HCT116 (cell line): ENCODE data around the gene INIP. TPM values are rescaled to one million over a fixed set of nuclear protein-coding genes. Genes with fewer than 3 reads are reported as not detected.

ENCODE experiments used
- ATAC-seq: fragments of 200-7000 bp; cut with Tn5 transposase; 2 replicates; pipeline ENCODE4 v1.9.1; 2020; ENCODE audit warnings: mild to moderate bottlenecking, moderate library complexity
- BruUV-seq: library from RNA; stranded (reverse); fragments of 400-500 nt; replicated peaks from 2 replicates; lab custom pipeline; 2021; lab: Mats Ljungman, UMichigan
- CTCF ChIA-PET: fragments of 300-600 bp; sonication (Branson Sonifier 250); formaldehyde crosslinking; loops from one replicate; lab custom pipeline; 2021; ENCODE audit warnings: antibody characterized with exemption; lab: Charles Lee
- POLR2A ChIA-PET: fragments of 300-600, 350-600 bp; sonication (Branson Sonifier 250); formaldehyde crosslinking; loops from one replicate; lab custom pipeline; 2021; ENCODE audit warnings: antibody characterized with exemption; lab: Charles Lee
- RAD21 ChIA-PET, 2 experiments: fragments of 300-600 bp; sonication (Branson Sonifier 250); formaldehyde crosslinking; loops; one replicate each; lab custom pipeline; 2023; ENCODE audit warnings: low total read pairs in 2 of 2; ENCODE audit not compliant: uncharacterized antibody in 2 of 2, unreplicated experiment in 2 of 2, low non-redundant PET in 1 of 2; lab: Charles Lee
- DNase-seq: peaks from one replicate; pipeline ENCODE4 v3.0.0-alpha.2; 2010; ENCODE audit warnings: low read depth, low spot score
- H2AFZ ChIP-seq: fragments of 200-600 bp; shearing (Covaris generic), sonication (generic); 2 replicates; pipeline ENCODE4 v1.6.1; 2017; ENCODE audit warnings: low read depth, mixed run types, mixed read lengths, antibody characterized with exemption, low read length; ENCODE audit not compliant: poor library complexity, severe bottlenecking
- H3K27ac ChIP-seq: 2 replicates; pipeline ENCODE4 v1.5.1; 2012; ENCODE audit warnings: low read depth, low read length
- H3K27me3 ChIP-seq: fragments of 200-600 bp; sonication (generic); 2 replicates; pipeline ENCODE4 v1.6.1; 2016; ENCODE audit warnings: mixed run types, low read length, mixed read lengths; ENCODE audit not compliant: insufficient read depth
- H3K36me3 ChIP-seq, 2 experiments: fragments of 200-500 bp in 1 of 2; fragments of 200-600 bp in 1 of 2; sonication (Bioruptor generic) in 1 of 2; sonication (generic) in 1 of 2; 2 replicates each; pipeline versions ENCODE4 v1.5.1 to v1.6.1; 2014 to 2016; ENCODE audit warnings: low read length in 2 of 2, inconsistent platforms in 1 of 2, mixed read lengths in 1 of 2, mixed run types in 1 of 2; ENCODE audit not compliant: insufficient read depth in 2 of 2, control insufficient read depth in 1 of 2
- H3K4me1 ChIP-seq, 2 experiments: fragments of 200-600 bp in 1 of 2; sonication (generic) in 1 of 2; 2 replicates each; pipeline versions ENCODE4 v1.5.1 to v1.6.1; 2012 to 2017; ENCODE audit warnings: low read length in 2 of 2, inconsistent platforms in 1 of 2, mild to moderate bottlenecking in 1 of 2, mixed read lengths in 1 of 2, mixed run types in 1 of 2, moderate library complexity in 1 of 2; ENCODE audit not compliant: insufficient read depth in 2 of 2, control insufficient read depth in 1 of 2
- H3K4me2 ChIP-seq: fragments of 200-600 bp; sonication (generic); 2 replicates; pipeline ENCODE4 v1.6.1; 2017; ENCODE audit warnings: mixed run types, low read length, mixed read lengths
- H3K4me3 ChIP-seq, 2 experiments: fragments of 200-600 bp in 1 of 2; sonication (generic) in 1 of 2; replicated peaks in 1 of 2; 2 replicates each; pipeline ENCODE4 v1.5.1; 2011 to 2016; ENCODE audit warnings: low read length in 2 of 2, control low read depth in 1 of 2, low read depth in 1 of 2, mild to moderate bottlenecking in 1 of 2, mixed read lengths in 1 of 2, mixed run types in 1 of 2
- H3K79me2 ChIP-seq: fragments of 200-600 bp; sonication (generic); 2 replicates; pipeline ENCODE4 v1.6.1; 2017; ENCODE audit warnings: mild to moderate bottlenecking, mixed run types, low read length, moderate library complexity, mixed read lengths; ENCODE audit not compliant: insufficient read depth
- H3K9ac ChIP-seq: fragments of 200-600 bp; sonication (generic); 2 replicates; pipeline ENCODE4 v1.6.1; 2016; ENCODE audit warnings: low read length, mixed read lengths
- H3K9me2 ChIP-seq: fragments of 200-600 bp; sonication (generic), shearing (Covaris generic); 2 replicates; pipeline ENCODE4 v1.6.1; 2017; ENCODE audit warnings: mixed run types, mild to moderate bottlenecking, moderate library complexity; ENCODE audit not compliant: insufficient read depth
- H3K9me3 ChIP-seq, 2 experiments: fragments of 200-500 bp in 1 of 2; fragments of 200-600 bp in 1 of 2; sonication (Bioruptor generic) in 1 of 2; sonication (generic) in 1 of 2; 2 replicates each; pipeline ENCODE4 v1.6.1; 2014 to 2017; ENCODE audit warnings: low read length in 2 of 2, mixed read lengths in 2 of 2, inconsistent platforms in 1 of 2, low read depth in 1 of 2, mild to moderate bottlenecking in 1 of 2, mixed run types in 1 of 2, moderate library complexity in 1 of 2; ENCODE audit not compliant: control insufficient read depth in 1 of 2, insufficient read depth in 1 of 2
- H4K20me1 ChIP-seq: fragments of 200-600 bp; sonication (generic), shearing (Covaris generic); 2 replicates; pipeline ENCODE4 v1.6.1; 2017; ENCODE audit warnings: mixed run types, mild to moderate bottlenecking, moderate library complexity; ENCODE audit not compliant: insufficient read depth
- CBX3 ChIP-seq: IDR thresholded peaks from 2 replicates; pipeline ENCODE4 v1.6.1; 2012; ENCODE audit warnings: low read depth
- CEBPB ChIP-seq: IDR thresholded peaks from 2 replicates; pipeline ENCODE4 v1.6.1; 2012; ENCODE audit warnings: low read depth
- EGR1 ChIP-seq: IDR thresholded peaks from 2 replicates; pipeline ENCODE4 v1.6.1; 2012; ENCODE audit warnings: low read depth
- ELF1 ChIP-seq: IDR thresholded peaks from 2 replicates; pipeline ENCODE4 v1.6.1; 2012; ENCODE audit warnings: low read depth, borderline replicate concordance
- EZH2 ChIP-seq: fragments of 200-600 bp; sonication (generic); IDR thresholded peaks from 2 replicates; pipeline ENCODE4 v1.6.1; 2017; ENCODE audit warnings: antibody characterized with exemption, mixed run types
- FOSL1 ChIP-seq: IDR thresholded peaks from 2 replicates; pipeline ENCODE4 v1.6.1; 2012; ENCODE audit warnings: low read depth
- JUND ChIP-seq: IDR thresholded peaks from 2 replicates; pipeline ENCODE4 v1.6.1; 2012
- POLR2A ChIP-seq: IDR thresholded peaks from 2 replicates; pipeline ENCODE4 v1.7.0; 2011; ENCODE audit warnings: borderline replicate concordance; ENCODE audit not compliant: insufficient read depth, insufficient read length; ENCODE audit errors: extremely low read depth
- POLR2AphosphoS5 ChIP-seq: IDR thresholded peaks from 2 replicates; pipeline ENCODE4 v1.6.1; 2011; ENCODE audit warnings: mild to moderate bottlenecking, low read depth, low read length, moderate library complexity
- RAD21 ChIP-seq: IDR thresholded peaks from 2 replicates; pipeline ENCODE4 v1.6.1; 2012; ENCODE audit warnings: low read depth, mild to moderate bottlenecking
- REST ChIP-seq: IDR thresholded peaks from 2 replicates; pipeline ENCODE4 v1.6.1; 2012; ENCODE audit warnings: low read depth
- SIN3A ChIP-seq: IDR thresholded peaks from 2 replicates; pipeline ENCODE4 v1.6.1; 2012; ENCODE audit warnings: low read depth
- SP1 ChIP-seq: IDR thresholded peaks from 2 replicates; pipeline ENCODE4 v1.6.1; 2012; ENCODE audit warnings: low read depth
- SRF ChIP-seq: IDR thresholded peaks from 2 replicates; pipeline ENCODE4 v1.6.1; 2012; ENCODE audit warnings: low read depth
- YY1 ChIP-seq: IDR thresholded peaks from 2 replicates; pipeline ENCODE4 v1.6.1; 2011; ENCODE audit warnings: low read length, low read depth, moderate library complexity, mild to moderate bottlenecking; ENCODE audit not compliant: insufficient replicate concordance; ENCODE audit errors: extremely low read depth
- ZFX ChIP-seq: fragments of 450-650 bp; IDR thresholded peaks from 2 replicates; pipeline ENCODE4 v1.6.1; 2017
- ZNF274 ChIP-seq: fragments of 200-500 bp; sonication (Bioruptor generic); IDR thresholded peaks from 2 replicates; pipeline ENCODE4 v1.6.1; 2014; ENCODE audit warnings: mild to moderate bottlenecking, low read depth, low read length, inconsistent platforms
- intact Hi-C: fragments of 100-400 bp; cut with micrococcal nuclease; formaldehyde crosslinking; loops from 2 replicates; pipeline ENCODE4 v1.10.0; 2022
- total RNA-seq: library from RNA; stranded (reverse); gene quantifications from one replicate; pipeline ENCODE4 v1.2.1, GENCODE V29; 2021; ENCODE audit not compliant: unreplicated experiment
- TF ChIP-seq, protein P1 (sequence below): IDR thresholded peaks from 2 replicates; pipeline ENCODE4 v1.6.1; 2012
- TF ChIP-seq, protein P2 (sequence below): IDR thresholded peaks from 2 replicates; pipeline ENCODE4 v1.6.1; 2012

The INIP gene
- total RNA-seq, 1 experiment from 2014 or later, result 28.9 TPM

- H3K27me3 ChIP-seq, result no peaks in the 10 kb centered on the region
- no peaks in the 10 kb centered on the region for H3K4me1 ChIP-seq
- no peak overlapping the region for H3K4me2 ChIP-seq
- H3K9me2 ChIP-seq, result no peaks in the 10 kb centered on the region
- no TSS peak for BruUV-seq
- no peak overlapping the region for H3K27ac ChIP-seq
- no peak overlapping the region for H2AFZ ChIP-seq
- ATAC-seq, result no peak
- H3K79me2 ChIP-seq, result no peaks in the 10 kb centered on the region
- no peaks in the 10 kb centered on the region for H4K20me1 ChIP-seq
- RAD21 ChIA-PET, result no interaction called here
- H3K4me3 ChIP-seq, result no peak overlapping the region
- intact Hi-C loops, result no loop called here
- CTCF ChIA-PET, result no interaction called here
- no peaks in the 10 kb centered on the region for H3K9me3 ChIP-seq
- TF ChIP-seq SRF (no peak), YY1 (no peak), POLR2AphosphoS5 (no peak), REST (no peak), JUND (no peak), EGR1 (no peak), SIN3A (no peak), RAD21 (no peak), ELF1 (no peak), ZFX (no peak), CBX3 (no peak), ZNF274 (no peak), FOSL1 (no peak), CEBPB (no peak), POLR2A (no peak), SP1 (no peak), EZH2 (no peak)
- TF ChIP-seq, protein P1, sequence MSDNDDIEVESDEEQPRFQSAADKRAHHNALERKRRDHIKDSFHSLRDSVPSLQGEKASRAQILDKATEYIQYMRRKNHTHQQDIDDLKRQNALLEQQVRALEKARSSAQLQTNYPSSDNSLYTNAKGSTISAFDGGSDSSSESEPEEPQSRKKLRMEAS, result no peak
- TF ChIP-seq, protein P2, sequence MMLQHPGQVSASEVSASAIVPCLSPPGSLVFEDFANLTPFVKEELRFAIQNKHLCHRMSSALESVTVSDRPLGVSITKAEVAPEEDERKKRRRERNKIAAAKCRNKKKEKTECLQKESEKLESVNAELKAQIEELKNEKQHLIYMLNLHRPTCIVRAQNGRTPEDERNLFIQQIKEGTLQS, result no peak
- H3K9ac ChIP-seq, result no peak overlapping the region
- DNase-seq, result no peak
- H3K36me3 ChIP-seq, result no peaks in the 10 kb centered on the region
- POLR2A ChIA-PET, result no interaction called here
Measured at GRCh38 chr9:112670991-112671625, 46.8 kb downstream of the INIP start.
